ENCODE data around the gene OR10C1.

OR10C1 gene

DNA sequence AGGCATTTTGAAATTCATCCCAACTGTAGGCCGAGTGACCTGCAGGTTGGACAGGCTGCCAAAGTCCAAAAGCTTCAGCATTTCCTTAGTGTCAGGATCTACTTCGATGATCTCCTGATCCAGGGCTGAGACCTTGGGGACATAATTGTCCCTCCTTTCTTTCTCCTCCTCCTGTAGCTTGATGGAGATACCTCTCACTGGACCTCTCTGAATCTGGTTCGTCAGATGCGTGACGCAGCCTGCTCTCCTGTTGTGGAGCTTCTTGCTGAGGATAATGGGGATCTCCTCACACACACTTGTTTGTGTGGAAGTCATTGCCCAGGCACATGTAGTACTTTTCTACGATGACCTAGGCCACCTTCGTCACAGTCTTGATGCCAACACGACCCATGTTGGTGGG lies 50.2 kb downstream of the OR10C1 start:
- H3K27ac ChIP-seq, result no peak overlapping the region
- TF ChIP-seq, protein P1, sequence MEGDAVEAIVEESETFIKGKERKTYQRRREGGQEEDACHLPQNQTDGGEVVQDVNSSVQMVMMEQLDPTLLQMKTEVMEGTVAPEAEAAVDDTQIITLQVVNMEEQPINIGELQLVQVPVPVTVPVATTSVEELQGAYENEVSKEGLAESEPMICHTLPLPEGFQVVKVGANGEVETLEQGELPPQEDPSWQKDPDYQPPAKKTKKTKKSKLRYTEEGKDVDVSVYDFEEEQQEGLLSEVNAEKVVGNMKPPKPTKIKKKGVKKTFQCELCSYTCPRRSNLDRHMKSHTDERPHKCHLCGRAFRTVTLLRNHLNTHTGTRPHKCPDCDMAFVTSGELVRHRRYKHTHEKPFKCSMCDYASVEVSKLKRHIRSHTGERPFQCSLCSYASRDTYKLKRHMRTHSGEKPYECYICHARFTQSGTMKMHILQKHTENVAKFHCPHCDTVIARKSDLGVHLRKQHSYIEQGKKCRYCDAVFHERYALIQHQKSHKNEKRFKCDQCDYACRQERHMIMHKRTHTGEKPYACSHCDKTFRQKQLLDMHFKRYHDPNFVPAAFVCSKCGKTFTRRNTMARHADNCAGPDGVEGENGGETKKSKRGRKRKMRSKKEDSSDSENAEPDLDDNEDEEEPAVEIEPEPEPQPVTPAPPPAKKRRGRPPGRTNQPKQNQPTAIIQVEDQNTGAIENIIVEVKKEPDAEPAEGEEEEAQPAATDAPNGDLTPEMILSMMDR (conservative IDR thresholded peaks at IDR 0.05), result no peak
- no peak for TF ChIP-seq ZFX (IDR thresholded peaks at IDR 0.05)

DNA sequence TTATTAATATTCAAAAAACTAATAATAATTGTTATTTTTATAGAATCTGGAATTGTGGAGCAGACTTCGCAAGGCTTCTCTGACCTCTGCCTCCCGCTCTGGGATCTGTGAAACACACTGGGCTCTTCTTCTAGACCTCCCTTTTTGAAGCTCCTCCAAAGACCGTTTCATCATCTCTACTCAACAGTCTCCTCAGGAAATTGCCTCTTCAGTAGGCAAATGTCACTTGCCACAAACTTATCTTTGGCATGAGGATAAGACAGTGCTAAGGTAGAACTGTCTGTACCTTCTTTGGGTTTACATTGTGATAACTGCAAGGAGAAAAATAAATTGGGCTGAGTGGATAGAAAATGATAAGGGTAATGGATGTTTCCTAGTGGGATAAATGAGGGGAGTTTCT lies 50.9 kb downstream of the OR10C1 start:
- TF ChIP-seq, protein P1 (conservative IDR thresholded peaks at IDR 0.05), result no peak
- TF ChIP-seq ZFX (IDR thresholded peaks at IDR 0.05), result no peak
- no peak overlapping the region for H3K27ac ChIP-seq

DNA sequence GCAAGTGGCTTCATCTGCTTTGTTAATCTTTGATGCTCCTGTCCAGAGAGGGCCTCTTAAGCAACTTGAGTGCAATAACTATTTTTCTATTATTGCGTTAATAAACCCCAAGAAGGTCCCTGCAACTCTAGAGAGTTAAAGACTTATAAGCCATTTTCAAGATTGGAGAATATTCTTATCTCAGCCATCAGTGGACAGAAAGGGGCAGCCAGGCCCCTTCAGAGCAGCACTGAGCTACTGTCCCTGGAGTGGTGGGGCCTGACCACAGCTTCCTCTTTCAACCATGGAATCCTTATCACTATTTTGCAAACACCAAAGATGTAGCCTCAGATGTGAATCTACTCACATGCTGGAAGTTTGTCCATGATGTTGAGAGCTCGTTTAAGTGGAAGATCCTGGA lies 51.4 kb downstream of the OR10C1 start:
- H3K27ac ChIP-seq, result no peak overlapping the region
- TF ChIP-seq, protein P1 (conservative IDR thresholded peaks at IDR 0.05), result no peak
- TF ChIP-seq ZFX (IDR thresholded peaks at IDR 0.05), result no peak

All from C4-2B (cell line).